B cell (primary cell): ENCODE results near the gene TMEM80. TPM values are rescaled to one million over a fixed set of nuclear protein-coding genes. Genes with fewer than 3 reads are reported as not detected.
A peak's percentile ranks its signal among the peaks of the same experiment; 100 is the strongest.

ENCODE experiments used
- ATAC-seq: fragments of 200-7000 bp; cut with Tn5 transposase; one replicate; pipeline ENCODE4 v1.10.0; 2021; ENCODE audit warnings: low read depth, mild to moderate bottlenecking, moderate number of reproducible peaks, moderate library complexity
- CTCF ChIA-PET: fragments of 350-600 bp; sonication (Branson Sonifier 250); formaldehyde crosslinking; loops from one replicate; lab custom pipeline; 2021; ENCODE audit warnings: antibody characterized with exemption, inconsistent platforms; lab: Charles Lee
- POLR2A ChIA-PET: fragments of 350-600 bp; sonication (Branson Sonifier 250); formaldehyde crosslinking; loops from one replicate; lab custom pipeline; 2021; ENCODE audit warnings: antibody characterized with exemption; lab: Charles Lee
- DNase-seq: peaks from one replicate; pipeline ENCODE4 v3.0.0; 2013
- H2AFZ ChIP-seq: 2 replicates; pipeline ENCODE4 v1.6.1; 2012; ENCODE audit warnings: mild to moderate bottlenecking, low read depth, low read length; ENCODE audit not compliant: insufficient read depth, poor library complexity, severe bottlenecking
- H3K27ac ChIP-seq, 2 donors: 1 replicate in 1 of 2; 2 replicates in 1 of 2; pipeline ENCODE4 v1.5.1; 2012 to 2013; ENCODE audit warnings: low read length in 2 of 2, mild to moderate bottlenecking in 2 of 2, moderate library complexity in 1 of 2
- H3K27me3 ChIP-seq, 4 experiments: fragments of 200-600 bp in 1 of 4; sonication (generic) in 1 of 4; replicated peaks in 1 of 4; 1 replicate in 2 of 4; 2 replicates in 2 of 4; pipeline versions ENCODE4 v1.6.1 to v1.7.0; 2013 to 2016; ENCODE audit warnings: low read length in 3 of 4, mild to moderate bottlenecking in 2 of 4, mixed read lengths in 1 of 4, moderate library complexity in 1 of 4; ENCODE audit not compliant: insufficient read depth in 4 of 4, control insufficient read depth in 3 of 4; ENCODE audit errors: control extremely low read depth in 1 of 4
- H3K36me3 ChIP-seq, 2 experiments: replicated peaks in 1 of 2; 1 replicate in 1 of 2; 2 replicates in 1 of 2; pipeline versions ENCODE4 v1.6.1 to v1.7.1; 2013; ENCODE audit warnings: low read length in 1 of 2; ENCODE audit not compliant: insufficient read depth in 2 of 2, control insufficient read depth in 1 of 2; ENCODE audit errors: control extremely low read depth in 1 of 2, extremely low read depth in 1 of 2
- H3K4me1 ChIP-seq, 2 donors: fragments of 200-600 bp in 1 of 2; sonication (generic) in 1 of 2; 1 replicate in 1 of 2; 2 replicates in 1 of 2; pipeline versions ENCODE4 v1.5.1 to v1.6.1; 2013 to 2017; ENCODE audit warnings: low read length in 2 of 2; ENCODE audit not compliant: control insufficient read depth in 2 of 2, insufficient read depth in 2 of 2
- H3K4me2 ChIP-seq: replicated peaks from 2 replicates; pipeline ENCODE3; 2012; ENCODE audit warnings: mild to moderate bottlenecking, low read depth, low read length; ENCODE audit not compliant: poor library complexity, severe bottlenecking
- H3K4me3 ChIP-seq, 5 experiments: fragments of 200-600 bp in 1 of 5; sonication (generic) in 1 of 5; 1 replicate in 3 of 5; 2 replicates in 2 of 5; pipeline versions ENCODE4 v1.5.1 to v1.7.0; 2011 to 2016; ENCODE audit warnings: low read length in 4 of 5, mild to moderate bottlenecking in 4 of 5, low read depth in 2 of 5, control low read depth in 1 of 5, moderate library complexity in 1 of 5; ENCODE audit not compliant: insufficient read depth in 1 of 5; ENCODE audit errors: control extremely low read depth in 1 of 5, extremely low read depth in 1 of 5
- H3K79me2 ChIP-seq: fragments of 200-600 bp; sonication (generic); one replicate; pipeline ENCODE4 v1.6.0; 2016; ENCODE audit warnings: low read length; ENCODE audit not compliant: control insufficient read depth, insufficient read depth
- H3K9ac ChIP-seq: fragments of 200-600 bp; sonication (generic); 2 replicates; pipeline ENCODE4 v1.6.1; 2017; ENCODE audit warnings: mild to moderate bottlenecking, low read length, moderate library complexity
- H3K9me3 ChIP-seq, 3 donors: one replicate each; pipeline versions ENCODE4 v1.6.1 to v1.7.1; 2013; ENCODE audit warnings: low read length in 2 of 3; ENCODE audit not compliant: control insufficient read depth in 2 of 3, insufficient read depth in 1 of 3; ENCODE audit errors: control extremely low read depth in 1 of 3
- H4K20me1 ChIP-seq: 2 replicates; pipeline ENCODE4 v1.6.0; 2012; ENCODE audit warnings: mild to moderate bottlenecking, low read length; ENCODE audit not compliant: insufficient read depth, control insufficient read depth, poor library complexity, severe bottlenecking
- H3K27ac Mint-ChIP-seq: one replicate; pipeline ENCODE4 v1.8.0; 2021; ENCODE audit warnings: mixed read lengths
- H3K27me3 Mint-ChIP-seq: one replicate; pipeline ENCODE4 v1.8.0; 2021; ENCODE audit warnings: mixed read lengths
- H3K4me1 Mint-ChIP-seq: one replicate; pipeline ENCODE4 v1.8.0; 2021; ENCODE audit warnings: mixed read lengths
- H3K4me3 Mint-ChIP-seq: one replicate; pipeline ENCODE4 v1.8.0; 2021; ENCODE audit warnings: mixed read lengths
- H3K9me3 Mint-ChIP-seq: one replicate; pipeline ENCODE4 v1.8.0; 2022; ENCODE audit warnings: mixed read lengths; ENCODE audit not compliant: insufficient read depth
- EZH2 ChIP-seq: IDR thresholded peaks from 2 replicates; pipeline ENCODE4 v1.6.1; 2012; ENCODE audit warnings: borderline replicate concordance, low read depth, mild to moderate bottlenecking, moderate library complexity, low read length; ENCODE audit not compliant: insufficient read depth, poor library complexity, severe bottlenecking
- WGBS: methylation state at CpG from one replicate; pipeline ENCODE4 v1.1.5; 2013; ENCODE audit warnings: missing lambda C conversion rate; ENCODE audit not compliant: insufficient coverage; 5-methylcytosine and 5-hydroxymethylcytosine counted together
- intact Hi-C: fragments of 100-400 bp; cut with micrococcal nuclease; formaldehyde crosslinking; loops from one replicate; pipeline ENCODE4 v1.10.0; 2022
- polyA plus RNA-seq: library from polyadenylated mRNA; depleted of rRNA; stranded (reverse); fragments of >200 nt; gene quantifications from 2 replicates; pipeline ENCODE4 v1.2.3, GENCODE V29; 2012
- total RNA-seq, 2 donors: library from RNA; stranded (reverse); fragments of 120-200 nt in 1 of 2; gene quantifications; 1 replicate in 1 of 2; 2 replicates in 1 of 2; pipeline versions ENCODE4 v1.2.3 to v1.2.4, GENCODE V29; 2013 to 2022
- TF ChIP-seq, protein P1 (sequence below): fragments of 200-600 bp; IDR thresholded peaks from one replicate; pipeline ENCODE4 v1.8.0; 2022; ENCODE audit warnings: antibody characterized with exemption, mild to moderate bottlenecking

Gene TMEM80
- total and polyA plus RNA-seq, 2 donors (not counting 1 experiment from before 2014, with no cell fraction given), result 72.5 to 84.1 TPM

DNA sequence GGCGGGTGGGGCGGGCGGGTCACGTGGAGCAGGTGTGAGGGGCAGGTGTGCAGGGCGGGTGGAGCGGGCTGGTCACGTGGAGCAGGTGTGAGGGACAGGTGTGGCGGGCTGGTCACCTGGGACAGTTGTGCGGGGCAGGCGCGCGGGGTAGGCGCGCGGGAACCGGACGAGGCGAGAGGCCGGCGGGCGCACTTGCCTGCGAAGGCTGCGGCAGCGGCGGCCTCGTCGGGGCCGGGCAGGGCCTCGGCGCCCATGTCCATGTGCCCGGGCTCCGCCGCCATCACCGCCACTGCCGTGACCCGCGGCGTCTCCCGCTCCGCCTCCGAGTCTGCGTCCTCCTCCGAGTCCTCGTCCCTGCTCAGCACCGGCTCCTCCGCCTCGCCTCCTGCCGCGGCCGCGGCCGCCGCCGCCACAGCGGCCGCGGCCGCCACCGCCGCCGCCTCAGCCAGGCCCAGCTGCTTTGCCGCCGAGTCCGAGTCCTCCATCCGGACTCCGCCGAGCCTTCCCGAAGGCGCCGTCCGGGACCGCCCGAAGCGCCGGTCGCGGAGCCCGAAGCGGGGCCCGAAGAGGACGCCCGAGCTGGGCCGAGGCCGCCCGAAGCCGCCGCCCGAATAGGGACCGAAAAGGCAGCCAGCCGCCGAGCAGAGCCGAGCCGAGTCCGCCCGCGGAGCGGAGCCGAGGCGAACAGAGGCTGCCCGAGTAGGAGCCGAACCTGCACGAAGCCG is 891 bp upstream of the TMEM80 start, which contains the start of gene DEAF1:
DEAF1 (minus strand) TSS at position 660 of the 725 bp plus-strand sequence; CDS start at position 485, 175 bp downstream.
- Histone ChIP-seq H3K79me2 (peaks cover 42% of the 10 kb centered on the region), H4K20me1 (peaks cover 37% of the 10 kb centered on the region), H3K27me3 (no peaks in the 10 kb centered on the region), H3K27ac (peak within 1 kb of the TSS; percentile 100), H3K4me3 (peak within 1 kb of the TSS; percentile 52 to 97 (median 84)), H3K4me1 (peaks cover 30 to 36% of the 10 kb centered on the region in 2 donors), H3K36me3 (peaks cover 0 to 4% of the 10 kb centered on the region in 2 experiments), H2AFZ (peak within 1 kb of the TSS; percentile 96), H3K4me2 (peak within 1 kb of the TSS; percentile 81), H3K9ac (peak within 1 kb of the TSS; percentile 99), H3K9me3 (no peaks in the 10 kb centered on the region)
- no peak for TF ChIP-seq EZH2
- TF ChIP-seq, protein P1, sequence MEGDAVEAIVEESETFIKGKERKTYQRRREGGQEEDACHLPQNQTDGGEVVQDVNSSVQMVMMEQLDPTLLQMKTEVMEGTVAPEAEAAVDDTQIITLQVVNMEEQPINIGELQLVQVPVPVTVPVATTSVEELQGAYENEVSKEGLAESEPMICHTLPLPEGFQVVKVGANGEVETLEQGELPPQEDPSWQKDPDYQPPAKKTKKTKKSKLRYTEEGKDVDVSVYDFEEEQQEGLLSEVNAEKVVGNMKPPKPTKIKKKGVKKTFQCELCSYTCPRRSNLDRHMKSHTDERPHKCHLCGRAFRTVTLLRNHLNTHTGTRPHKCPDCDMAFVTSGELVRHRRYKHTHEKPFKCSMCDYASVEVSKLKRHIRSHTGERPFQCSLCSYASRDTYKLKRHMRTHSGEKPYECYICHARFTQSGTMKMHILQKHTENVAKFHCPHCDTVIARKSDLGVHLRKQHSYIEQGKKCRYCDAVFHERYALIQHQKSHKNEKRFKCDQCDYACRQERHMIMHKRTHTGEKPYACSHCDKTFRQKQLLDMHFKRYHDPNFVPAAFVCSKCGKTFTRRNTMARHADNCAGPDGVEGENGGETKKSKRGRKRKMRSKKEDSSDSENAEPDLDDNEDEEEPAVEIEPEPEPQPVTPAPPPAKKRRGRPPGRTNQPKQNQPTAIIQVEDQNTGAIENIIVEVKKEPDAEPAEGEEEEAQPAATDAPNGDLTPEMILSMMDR, result no peak
- ChIA-PET POLR2A (interaction anchor here (0.6 to 6.1 kb wide), 7 partner anchors 28 to 158 kb away, joined by 3 to 105 read pairs (median 5); partner anchors contain the start of genes HRAS, IRF7, LRRC56 and PHRF1), CTCF (interaction anchor here (0.6 to 3.5 kb wide), 5 partner anchors 14 to 510 kb away, joined by 3 to 60 read pairs (median 13); partner anchors contain the start of gene TALDO1)
- Mint-ChIP-seq H3K4me1 (peaks cover 47% of the 10 kb centered on the region), H3K27me3 (no peaks in the 10 kb centered on the region), H3K27ac (peak within 1 kb of the TSS; percentile 95), H3K9me3 (no peaks in the 10 kb centered on the region), H3K4me3 (peak within 1 kb of the TSS; percentile 88)
- intact Hi-C loops, result loop anchor here (1.0 to 5.0 kb wide), 4 partner anchors 78 to 1708 kb away; partner anchors contain the start of genes LRRC56 and TSSC4
- DNase-seq (peak; percentile 99), ATAC-seq (peak; percentile 78)
- 2% methylated on average over 101 of the region's 103 CpGs for WGBS
